Measurements from ENCODE around the gene OR11A1. TPM values are rescaled to one million over a fixed set of nuclear protein-coding genes. Genes with fewer than 3 reads are reported as not detected.

The OR11A1 gene
- total RNA-seq, 1 donor from 2014 or later = not detected

GRCh38 chr6:29424575-29424974, 32.3 kb downstream of the OR11A1 start:
- DNase-seq (ENCODE audit: low read depth) (peak; percentile 37), FAIRE-seq (no peak)
- no peaks in the 10 kb centered on the region for H3K27me3 ChIP-seq (ENCODE audit: control insufficient read depth, insufficient read depth, low read length)
- H3K36me3 ChIP-seq (ENCODE audit: control insufficient read depth, insufficient read depth, low read length) = no peaks in the 10 kb centered on the region
- H3K4me3 ChIP-seq (ENCODE audit: low read depth, low read length) = no peak overlapping the region
- no peak for TF ChIP-seq CTCF (IDR thresholded peaks at IDR 0.05; ENCODE audit: insufficient read depth, low read length, severe bottlenecking)

DNA sequence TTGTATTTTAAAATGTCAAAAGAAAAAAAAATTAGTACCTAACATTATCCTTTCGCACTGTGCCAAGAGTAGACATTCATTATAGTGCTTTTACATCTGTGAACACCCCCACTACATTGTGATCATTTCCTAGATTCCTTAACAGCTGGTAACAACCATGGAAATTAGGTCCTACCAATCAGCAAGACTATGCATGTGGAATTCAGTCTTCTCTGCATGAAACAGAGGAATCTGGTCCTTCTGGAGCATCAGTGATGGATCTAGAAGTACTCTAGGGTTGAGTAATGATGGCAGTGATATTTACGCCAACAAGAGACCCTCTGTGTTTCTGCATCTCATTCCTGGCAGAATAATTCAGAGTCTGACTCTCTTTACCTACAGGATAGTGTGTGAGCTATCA, 32.7 kb downstream of the OR11A1 start:
- H3K36me3 ChIP-seq (ENCODE audit: control insufficient read depth, insufficient read depth, low read length) = no peaks in the 10 kb centered on the region
- no peak for FAIRE-seq
- no peak for TF ChIP-seq CTCF (IDR thresholded peaks at IDR 0.05; ENCODE audit: insufficient read depth, low read length, severe bottlenecking)
- H3K4me3 ChIP-seq (ENCODE audit: low read depth, low read length) = no peak overlapping the region
- DNase-seq (ENCODE audit: low read depth) = no peak
- no peaks in the 10 kb centered on the region for H3K27me3 ChIP-seq (ENCODE audit: control insufficient read depth, insufficient read depth, low read length)

GRCh38 chr6:29419516-29419915, 37.4 kb downstream of the OR11A1 start:
- DNase-seq (ENCODE audit: low read depth) (no peak), FAIRE-seq (no peak)
- TF ChIP-seq CTCF (IDR thresholded peaks at IDR 0.05; ENCODE audit: insufficient read depth, low read length, severe bottlenecking) = no peak

DNA sequence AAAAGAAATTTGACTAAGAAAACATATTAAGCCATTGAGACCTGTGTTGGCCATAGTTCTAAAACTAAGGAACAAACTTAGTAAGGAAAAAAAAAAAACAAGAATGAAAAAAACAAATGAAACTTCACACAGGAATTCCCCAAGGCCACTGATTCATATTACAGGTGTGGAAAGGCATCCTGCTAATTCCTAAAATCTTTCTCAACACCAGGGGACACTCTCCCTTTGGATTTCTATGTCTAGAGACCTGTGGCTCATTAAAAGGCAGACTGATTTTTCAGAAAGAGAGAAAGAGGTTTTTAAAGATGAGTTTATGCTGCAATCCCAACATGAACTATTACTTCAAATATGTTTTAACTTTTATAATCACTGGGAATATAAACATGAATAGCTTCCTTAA, 42.3 kb downstream of the OR11A1 start, which contains the start of gene OR12D1:
OR12D1 (plus strand) TSS at position 341 of the 400 bp plus-strand sequence.
- DNase-seq (ENCODE audit: low read depth) = peak; percentile 73
- Histone ChIP-seq H3K36me3 (ENCODE audit: control insufficient read depth, insufficient read depth, low read length) (no peaks in the 10 kb centered on the region), H3K27me3 (ENCODE audit: control insufficient read depth, insufficient read depth, low read length) (no peaks in the 10 kb centered on the region), H3K4me3 (ENCODE audit: low read depth, low read length) (no peak within 1 kb of the TSS)
- peak; percentile 49 for TF ChIP-seq CTCF (IDR thresholded peaks at IDR 0.05; ENCODE audit: insufficient read depth, low read length, severe bottlenecking)
- no peak for FAIRE-seq

More at GRCh38 chr6:29419516-29419915, 37.4 kb downstream of the OR11A1 start:
- Histone ChIP-seq H3K27me3 (ENCODE audit: control insufficient read depth, insufficient read depth, low read length) (no peaks in the 10 kb centered on the region), H3K4me3 (ENCODE audit: low read depth, low read length) (no peak overlapping the region), H3K36me3 (ENCODE audit: control insufficient read depth, insufficient read depth, low read length) (no peaks in the 10 kb centered on the region)

DNA sequence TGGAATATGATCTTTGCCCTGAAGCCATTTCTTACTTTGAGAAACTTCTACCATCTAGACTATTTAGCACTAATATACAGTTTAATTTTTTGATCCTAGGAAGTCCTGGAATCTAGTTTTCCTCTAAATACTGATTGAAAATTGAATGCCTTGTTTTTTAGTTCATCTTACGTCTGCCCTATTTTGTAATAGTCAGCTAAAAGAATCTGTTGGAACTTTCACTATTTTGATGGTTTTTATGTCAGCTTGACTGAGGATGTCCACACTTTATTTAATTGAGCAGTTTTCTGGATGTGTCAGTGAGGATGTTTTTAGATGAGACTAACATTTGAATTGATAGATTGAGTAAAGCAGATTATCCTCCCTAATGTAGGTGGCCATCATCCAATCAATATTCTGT, 53.1 kb downstream of the OR11A1 start:
- no peak for FAIRE-seq
- TF ChIP-seq CTCF (IDR thresholded peaks at IDR 0.05; ENCODE audit: insufficient read depth, low read length, severe bottlenecking) = no peak
- H3K27me3 ChIP-seq (ENCODE audit: control insufficient read depth, insufficient read depth, low read length) = no peaks in the 10 kb centered on the region
- DNase-seq (ENCODE audit: low read depth) = no peak
- H3K4me3 ChIP-seq (ENCODE audit: low read depth, low read length) = no peak overlapping the region
- H3K36me3 ChIP-seq (ENCODE audit: control insufficient read depth, insufficient read depth, low read length) = no peaks in the 10 kb centered on the region

DNA sequence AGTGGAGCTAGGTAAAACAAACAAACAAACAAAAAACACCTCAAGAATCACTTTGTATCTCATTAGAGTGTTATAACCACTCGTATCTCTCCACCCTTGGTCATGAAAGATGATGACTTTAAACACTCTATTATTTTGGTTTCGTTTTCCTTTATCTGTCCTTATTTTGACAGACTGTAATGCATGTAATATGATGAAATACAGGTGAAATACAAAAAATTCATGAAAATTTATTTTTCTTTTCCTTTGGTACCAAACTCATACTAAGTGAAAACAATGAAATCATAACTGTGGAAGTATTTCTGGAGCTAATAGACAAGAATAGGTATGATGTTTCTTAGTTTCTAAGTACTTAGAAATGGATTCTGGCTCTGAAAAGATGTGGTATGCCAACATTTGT, 57.3 kb downstream of the OR11A1 start:
- no peak for FAIRE-seq
- no peak for TF ChIP-seq CTCF (IDR thresholded peaks at IDR 0.05; ENCODE audit: insufficient read depth, low read length, severe bottlenecking)
- Histone ChIP-seq H3K27me3 (ENCODE audit: control insufficient read depth, insufficient read depth, low read length) (no peaks in the 10 kb centered on the region), H3K36me3 (ENCODE audit: control insufficient read depth, insufficient read depth, low read length) (no peaks in the 10 kb centered on the region), H3K4me3 (ENCODE audit: low read depth, low read length) (no peak overlapping the region)
- no peak for DNase-seq (ENCODE audit: low read depth)

Data from bronchial epithelial cell (primary cell).